ENCODE measurements around the gene CCDC15.

The CCDC15 gene

DNA sequence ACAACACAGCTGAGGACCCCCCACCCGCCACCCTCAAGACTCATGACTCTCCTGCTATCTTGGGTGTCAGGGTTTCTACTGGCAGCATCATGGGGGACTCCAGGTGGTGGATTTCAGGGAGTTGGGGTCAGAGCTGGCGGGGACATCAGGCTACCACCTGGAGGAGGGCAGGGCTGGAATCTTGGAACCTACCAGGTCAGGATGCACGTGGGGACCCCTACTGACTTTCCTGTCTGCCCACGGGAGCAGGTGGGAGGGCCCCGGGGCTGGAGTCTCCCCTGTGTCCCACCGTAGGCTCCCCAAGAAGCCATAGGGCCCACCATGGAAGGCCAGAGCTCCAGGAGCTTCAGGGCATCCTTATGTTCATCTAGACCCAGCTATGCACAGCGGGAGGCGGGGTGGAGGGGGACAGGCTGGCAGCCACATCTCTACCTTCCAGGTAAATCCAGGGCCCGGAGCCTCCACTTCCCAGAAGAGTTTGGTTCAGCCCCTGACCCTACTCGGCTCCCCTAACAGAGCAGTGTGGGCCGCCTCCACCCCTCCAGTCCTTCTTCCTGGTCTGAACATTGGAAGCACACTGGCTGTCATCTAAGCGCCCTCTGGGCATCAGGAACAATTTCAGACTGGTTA is 119.1 kb downstream of the CCDC15 start:
- Histone ChIP-seq H3K27me3 (ENCODE audit: insufficient read depth, low read length) (no peaks in the 10 kb centered on the region), H3K4me3 (ENCODE audit: low read depth, low read length, poor library complexity, severe bottlenecking) (no peak overlapping the region), H3K4me2 (ENCODE audit: low read length) (no peak overlapping the region), H3K4me1 (ENCODE audit: insufficient read depth, low read length, severe bottlenecking) (peaks cover 9% of the 10 kb centered on the region), H3K9me2 (ENCODE audit: low read depth, low read length) (no peaks in the 10 kb centered on the region), H2AFZ (ENCODE audit: low read length) (no peak overlapping the region), H3K79me2 (ENCODE audit: insufficient read depth, low read length) (no peaks in the 10 kb centered on the region), H3K36me3 (ENCODE audit: insufficient read depth, low read length) (no peaks in the 10 kb centered on the region), H3F3A (ENCODE audit: insufficient read depth, low read length) (no peaks in the 10 kb centered on the region), H3K9ac (ENCODE audit: low read length) (no peak overlapping the region), H3K9me3 (ENCODE audit: low read length) (no peaks in the 10 kb centered on the region), H4K20me1 (ENCODE audit: insufficient read depth, low read length) (no peaks in the 10 kb centered on the region), H3K27ac (ENCODE audit: low read depth, low read length, poor library complexity, severe bottlenecking) (no peak overlapping the region)
- TF ChIP-seq, protein P1, sequence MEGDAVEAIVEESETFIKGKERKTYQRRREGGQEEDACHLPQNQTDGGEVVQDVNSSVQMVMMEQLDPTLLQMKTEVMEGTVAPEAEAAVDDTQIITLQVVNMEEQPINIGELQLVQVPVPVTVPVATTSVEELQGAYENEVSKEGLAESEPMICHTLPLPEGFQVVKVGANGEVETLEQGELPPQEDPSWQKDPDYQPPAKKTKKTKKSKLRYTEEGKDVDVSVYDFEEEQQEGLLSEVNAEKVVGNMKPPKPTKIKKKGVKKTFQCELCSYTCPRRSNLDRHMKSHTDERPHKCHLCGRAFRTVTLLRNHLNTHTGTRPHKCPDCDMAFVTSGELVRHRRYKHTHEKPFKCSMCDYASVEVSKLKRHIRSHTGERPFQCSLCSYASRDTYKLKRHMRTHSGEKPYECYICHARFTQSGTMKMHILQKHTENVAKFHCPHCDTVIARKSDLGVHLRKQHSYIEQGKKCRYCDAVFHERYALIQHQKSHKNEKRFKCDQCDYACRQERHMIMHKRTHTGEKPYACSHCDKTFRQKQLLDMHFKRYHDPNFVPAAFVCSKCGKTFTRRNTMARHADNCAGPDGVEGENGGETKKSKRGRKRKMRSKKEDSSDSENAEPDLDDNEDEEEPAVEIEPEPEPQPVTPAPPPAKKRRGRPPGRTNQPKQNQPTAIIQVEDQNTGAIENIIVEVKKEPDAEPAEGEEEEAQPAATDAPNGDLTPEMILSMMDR (IDR thresholded peaks at IDR 0.05; ENCODE audit: low read length) = no peak
- TF ChIP-seq EZH2 (IDR thresholded peaks at IDR 0.05; ENCODE audit: borderline replicate concordance, low read length) = no peak

DNA sequence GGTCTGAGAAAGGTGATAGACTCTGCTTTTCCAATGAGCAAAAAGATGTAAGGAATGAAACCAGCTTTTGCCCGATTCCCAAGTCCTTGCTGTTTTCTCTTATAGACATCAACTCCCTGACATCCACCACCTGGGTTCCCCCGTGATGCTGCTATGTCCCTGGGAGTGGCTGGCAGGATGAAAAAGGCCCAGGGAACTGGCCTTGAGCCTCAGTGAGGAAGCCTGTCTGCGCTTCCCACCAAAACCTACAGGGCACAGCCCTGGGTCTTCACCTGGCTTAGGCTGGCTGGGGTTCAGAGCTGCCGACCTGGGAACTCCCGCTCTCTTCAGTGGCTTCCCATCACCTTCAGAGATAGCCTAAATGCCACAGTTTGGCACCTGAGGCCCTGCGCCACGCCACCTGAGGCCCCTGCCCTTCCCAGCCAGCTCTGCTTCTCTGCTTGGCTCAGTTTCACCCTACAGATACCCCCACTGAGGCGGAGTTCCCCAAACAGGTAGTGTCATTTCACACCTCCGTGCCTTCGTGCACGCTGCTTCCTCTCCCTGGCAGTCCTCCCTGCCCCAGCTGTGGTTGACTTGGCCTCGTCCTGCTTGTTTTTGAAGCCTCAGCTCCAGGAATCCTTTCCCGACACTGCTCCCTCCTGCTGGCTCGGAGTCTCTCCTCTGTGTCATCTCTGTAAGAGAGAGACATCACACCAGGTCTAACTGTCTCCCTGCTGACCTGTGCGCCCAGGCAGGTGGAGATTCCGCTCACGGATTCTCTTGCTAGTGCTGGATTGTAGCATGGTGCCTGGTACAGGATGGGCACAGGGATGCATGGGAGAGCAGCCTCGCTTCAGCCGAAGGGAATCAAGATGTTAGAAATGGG is 119.8 kb downstream of the CCDC15 start:
- TF ChIP-seq, protein P1 (IDR thresholded peaks at IDR 0.05; ENCODE audit: low read length) = no peak
- no peak for TF ChIP-seq EZH2 (IDR thresholded peaks at IDR 0.05; ENCODE audit: borderline replicate concordance, low read length)
- Histone ChIP-seq H3K79me2 (ENCODE audit: insufficient read depth, low read length) (no peaks in the 10 kb centered on the region), H3K27ac (ENCODE audit: low read depth, low read length, poor library complexity, severe bottlenecking) (no peak overlapping the region), H3K36me3 (ENCODE audit: insufficient read depth, low read length) (no peaks in the 10 kb centered on the region), H2AFZ (ENCODE audit: low read length) (no peak overlapping the region), H3K4me1 (ENCODE audit: insufficient read depth, low read length, severe bottlenecking) (peaks cover 9% of the 10 kb centered on the region), H3K9me2 (ENCODE audit: low read depth, low read length) (no peaks in the 10 kb centered on the region), H3F3A (ENCODE audit: insufficient read depth, low read length) (no peaks in the 10 kb centered on the region), H3K9me3 (ENCODE audit: low read length) (no peaks in the 10 kb centered on the region), H3K9ac (ENCODE audit: low read length) (no peak overlapping the region), H3K4me3 (ENCODE audit: low read depth, low read length, poor library complexity, severe bottlenecking) (no peak overlapping the region), H4K20me1 (ENCODE audit: insufficient read depth, low read length) (no peaks in the 10 kb centered on the region), H3K27me3 (ENCODE audit: insufficient read depth, low read length) (no peaks in the 10 kb centered on the region), H3K4me2 (ENCODE audit: low read length) (no peak overlapping the region)

DNA sequence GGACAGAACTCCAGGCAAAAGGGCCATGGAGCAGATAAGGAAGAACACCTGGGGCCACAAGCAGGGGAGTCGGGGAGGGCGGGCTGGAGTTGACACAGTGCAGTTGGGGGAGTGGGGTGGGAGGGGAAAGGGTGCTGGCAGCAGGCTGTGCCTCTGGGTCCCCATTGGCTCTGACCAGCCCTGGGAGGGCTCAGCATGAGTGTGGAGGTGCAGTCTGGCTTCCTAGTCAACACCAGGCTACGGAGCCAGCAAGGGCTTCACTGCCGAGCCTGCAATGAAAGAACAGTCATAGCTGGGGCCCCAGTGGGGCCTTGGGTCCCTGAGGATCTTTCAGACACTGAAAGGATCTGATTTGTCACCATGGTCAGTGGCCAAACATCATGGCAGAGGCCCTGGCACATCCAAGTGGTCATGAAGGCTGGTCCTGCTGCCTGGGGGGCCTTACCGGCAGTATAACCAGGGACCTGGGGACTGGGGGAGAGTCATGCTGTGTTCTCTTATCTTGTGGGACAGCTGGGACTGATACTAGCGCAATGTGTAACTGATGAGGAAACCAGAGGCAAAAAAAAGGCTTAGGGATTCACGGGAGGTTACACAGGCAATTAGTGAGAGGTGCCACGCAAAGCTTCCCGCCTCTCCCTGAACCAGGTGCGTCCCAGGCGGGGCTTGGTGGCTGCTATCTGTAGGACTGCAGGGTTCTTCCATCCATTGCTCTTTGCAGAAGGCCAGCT is 120.7 kb downstream of the CCDC15 start:
- Histone ChIP-seq H3K4me2 (ENCODE audit: low read length) (no peak overlapping the region), H3K9me2 (ENCODE audit: low read depth, low read length) (no peaks in the 10 kb centered on the region), H3K9me3 (ENCODE audit: low read length) (no peaks in the 10 kb centered on the region), H3K4me1 (ENCODE audit: insufficient read depth, low read length, severe bottlenecking) (peaks cover 9% of the 10 kb centered on the region), H3K9ac (ENCODE audit: low read length) (no peak overlapping the region), H3K4me3 (ENCODE audit: low read depth, low read length, poor library complexity, severe bottlenecking) (no peak overlapping the region), H3K79me2 (ENCODE audit: insufficient read depth, low read length) (no peaks in the 10 kb centered on the region), H2AFZ (ENCODE audit: low read length) (no peak overlapping the region), H3K27me3 (ENCODE audit: insufficient read depth, low read length) (no peaks in the 10 kb centered on the region), H3K36me3 (ENCODE audit: insufficient read depth, low read length) (no peaks in the 10 kb centered on the region), H4K20me1 (ENCODE audit: insufficient read depth, low read length) (no peaks in the 10 kb centered on the region), H3F3A (ENCODE audit: insufficient read depth, low read length) (no peaks in the 10 kb centered on the region), H3K27ac (ENCODE audit: low read depth, low read length, poor library complexity, severe bottlenecking) (no peak overlapping the region)
- no peak for TF ChIP-seq EZH2 (IDR thresholded peaks at IDR 0.05; ENCODE audit: borderline replicate concordance, low read length)
- TF ChIP-seq, protein P1 (IDR thresholded peaks at IDR 0.05; ENCODE audit: low read length) = no peak
